ENCODE data around the gene DDRGK1. TPM values are rescaled to one million over a fixed set of nuclear protein-coding genes. Genes with fewer than 3 reads are reported as not detected.

DDRGK1 gene
- 47.7 and 59.8 TPM in 2 replicates for total RNA-seq

DNA sequence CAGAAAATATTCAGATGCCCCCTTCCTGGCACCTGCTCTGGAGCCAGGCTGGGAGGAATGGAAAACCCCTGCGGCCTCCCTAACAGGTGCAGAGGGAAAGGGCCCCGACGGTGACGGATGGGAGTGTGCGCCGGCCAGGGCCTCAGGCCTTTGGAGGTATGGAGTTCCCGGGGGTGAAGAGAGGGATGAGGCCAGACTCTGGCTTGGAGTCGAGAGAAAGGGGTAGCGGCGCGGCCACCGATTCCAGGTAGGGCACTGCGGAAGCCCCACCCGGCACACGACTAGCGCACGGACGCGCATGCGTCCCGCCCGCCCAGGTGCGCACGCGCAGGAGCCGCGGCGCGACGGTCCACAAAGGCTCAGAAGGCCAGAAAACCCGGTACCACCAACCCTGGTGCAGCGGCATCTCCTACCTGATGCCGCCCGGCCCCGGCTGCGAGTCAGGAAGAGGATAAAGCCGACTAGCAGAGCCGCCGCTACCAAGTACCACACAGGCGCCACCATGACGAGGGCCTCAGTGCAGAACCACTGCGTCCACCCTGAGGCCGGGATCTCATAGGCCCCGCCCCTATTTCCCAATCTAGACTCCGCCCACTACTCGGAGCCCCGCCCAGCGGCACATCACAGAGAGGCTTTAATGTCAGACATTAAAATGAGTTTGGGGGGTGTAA lies at the start of gene DDRGK1:
TSS of gene DDRGK1 (minus strand) at position 559 of the 671 bp plus-strand sequence. CDS start at position 504, 55 bp downstream.

GRCh38 chr20:3239026-3239866 lies 34.8 kb upstream of the DDRGK1 start, which contains the start of gene SLC4A11:
Gene SLC4A11, minus strand, starts transcription at chr20:3239190. Its CDS starts 53 bp downstream, at chr20:3239137.

GRCh38 chr20:3209257-3209945 lies 4.9 kb upstream of the DDRGK1 start, which contains the start of gene ITPA:
Gene ITPA, plus strand, starts transcription at chr20:3209498. Its CDS starts 54 bp downstream, at chr20:3209552.

GRCh38 chr20:3172933-3173609 lies 31.4 kb downstream of the DDRGK1 start, which contains the start of gene LZTS3:
Gene LZTS3, minus strand, starts transcription at chr20:3173549. Its CDS starts 6,386 bp downstream, at chr20:3167163.

Other genes with a start within 250 kb of the DDRGK1 start
- 1.3 TPM in 1 of 2 replicates, not detected in the other for gene GNRH2, start 161.1 kb downstream of the DDRGK1 start, total RNA-seq
- 87.9 and 128 TPM in 2 replicates for gene MRPS26, start 158.6 kb downstream of the DDRGK1 start, total RNA-seq
- not detected in 2 replicates for gene OXT, start 133.1 kb downstream of the DDRGK1 start, total RNA-seq
- not detected in 2 replicates for gene AVP, start 120.0 kb downstream of the DDRGK1 start, total RNA-seq
- 8.3 and 14.7 TPM in 2 replicates for gene FASTKD5, start 44.8 kb downstream of the DDRGK1 start, total RNA-seq
- 2.2 and 4.5 TPM in 2 replicates for gene UBOX5, start 44.8 kb downstream of the DDRGK1 start, total RNA-seq
- 6.4 and 9.4 TPM in 2 replicates for gene LZTS3, start 31.1 kb downstream of the DDRGK1 start, total RNA-seq
- gene ITPA, start 4.8 kb upstream of the DDRGK1 start, total RNA-seq: 57.6 and 63.1 TPM in 2 replicates
- gene SLC4A11, start 34.5 kb upstream of the DDRGK1 start, total RNA-seq: 3.6 and 6.8 TPM in 2 replicates
- gene DNAAF9, start 203.0 kb upstream of the DDRGK1 start, total RNA-seq: 6.3 and 7.7 TPM in 2 replicates

Data from hair follicular keratinocyte (primary cell).